ENCODE data around the gene ADAM8.

GRCh38 chr10:133324198-133324792 lies 47.6 kb upstream of the ADAM8 start:
- no peak for TF ChIP-seq CEBPB (IDR thresholded peaks at IDR 0.05; ENCODE audit: borderline replicate concordance in 1 of 2, low read depth in 2 of 2, low read length in 2 of 2)
- TF ChIP-seq TARDBP (IDR thresholded peaks at IDR 0.05; ENCODE audit: borderline replicate concordance) = no peak
- TF ChIP-seq CTCF (IDR thresholded peaks at IDR 0.05 in 2 of 3, conservative IDR thresholded peaks at IDR 0.05 in 1 of 3; ENCODE audit: control insufficient read depth in 2 of 3, extremely low read depth in 1 of 3, insufficient read depth in 1 of 3, low read depth in 3 of 3, low read length in 3 of 3) = no peak
- TF ChIP-seq STAT1 (conservative IDR thresholded peaks at IDR 0.05) = no peak
- TF ChIP-seq ATF7 (IDR thresholded peaks at IDR 0.05; ENCODE audit: low read depth) = no peak
- TF ChIP-seq EP300 (IDR thresholded peaks at IDR 0.05; ENCODE audit: borderline replicate concordance in 1 of 2, control insufficient read depth in 1 of 2, low read depth in 2 of 2, low read length in 2 of 2) = no peak
